ENCODE data around the gene MAB21L1. TPM values are rescaled to one million over a fixed set of nuclear protein-coding genes. Genes with fewer than 3 reads are reported as not detected.

MAB21L1 gene
- total RNA-seq, 2 donors from 2014 or later, result not detected

- ATAC-seq (no peak), DNase-seq (ENCODE audit: low spot score in 2 of 2) (no peak)
- H3K27ac Mint-ChIP-seq, result no peak overlapping the region
- no peaks in the 10 kb centered on the region for H3K9me3 Mint-ChIP-seq
- H3K36me3 Mint-ChIP-seq, result no peaks in the 10 kb centered on the region
Measured at GRCh38 chr13:35484384-35484783, 7.9 kb upstream of the MAB21L1 start.

- Mint-ChIP-seq H3K9me3 (no peaks in the 10 kb centered on the region), H3K27ac (no peak overlapping the region), H3K36me3 (peaks cover 0 to 5% of the 10 kb centered on the region in 2 donors)
- no peak for DNase-seq (ENCODE audit: low spot score in 2 of 2)
- ATAC-seq, result no peak
Measured at GRCh38 chr13:35483761-35484160, 7.3 kb upstream of the MAB21L1 start.

DNA sequence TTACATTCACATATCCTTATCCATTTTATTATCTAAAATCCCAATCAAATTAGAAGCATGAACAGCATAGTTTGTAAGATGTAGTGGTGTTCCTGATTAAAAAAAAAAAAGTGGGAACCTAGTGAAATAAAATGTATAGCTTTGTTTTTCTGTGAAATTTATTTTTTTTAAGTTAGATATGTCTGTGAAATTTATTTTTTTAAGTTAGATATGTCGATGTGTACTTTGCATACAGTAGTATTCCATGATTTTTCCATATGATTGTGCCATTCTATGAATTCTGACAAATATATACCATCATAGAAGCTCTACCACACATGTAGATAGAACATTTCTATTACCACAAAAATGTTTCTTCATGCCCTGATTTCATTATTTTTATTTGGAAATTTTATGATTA, 6.0 kb upstream of the MAB21L1 start:
- ATAC-seq (no peak), DNase-seq (ENCODE audit: low spot score in 2 of 2) (no peak)
- Mint-ChIP-seq H3K36me3 (peaks cover 0 to 10% of the 10 kb centered on the region in 2 donors), H3K9me3 (no peaks in the 10 kb centered on the region), H3K27ac (no peak overlapping the region)

DNA sequence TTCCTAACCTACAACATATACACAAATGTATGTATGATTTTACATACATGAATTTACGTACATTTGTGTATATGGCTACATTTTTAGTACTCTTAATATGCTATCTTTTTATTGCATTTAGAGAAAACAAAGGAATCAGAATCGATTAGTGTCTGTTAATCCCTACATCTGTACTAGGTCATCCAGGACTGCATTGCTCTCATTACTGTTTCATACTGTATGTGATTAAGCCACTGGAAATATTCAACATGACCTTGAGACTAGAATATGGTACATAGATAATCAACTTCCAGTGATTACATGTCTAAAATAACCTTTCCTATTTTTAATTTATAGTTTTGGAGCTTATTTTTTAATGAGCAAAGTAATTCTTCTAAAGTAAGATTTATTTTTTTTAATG, 5.3 kb upstream of the MAB21L1 start:
- ATAC-seq (no peak), DNase-seq (ENCODE audit: low spot score in 2 of 2) (no peak)
- H3K36me3 Mint-ChIP-seq, result peaks cover under 1 to 15% of the 10 kb centered on the region in 2 donors
- no peak overlapping the region for H3K27ac Mint-ChIP-seq
- no peaks in the 10 kb centered on the region for H3K9me3 Mint-ChIP-seq

DNA sequence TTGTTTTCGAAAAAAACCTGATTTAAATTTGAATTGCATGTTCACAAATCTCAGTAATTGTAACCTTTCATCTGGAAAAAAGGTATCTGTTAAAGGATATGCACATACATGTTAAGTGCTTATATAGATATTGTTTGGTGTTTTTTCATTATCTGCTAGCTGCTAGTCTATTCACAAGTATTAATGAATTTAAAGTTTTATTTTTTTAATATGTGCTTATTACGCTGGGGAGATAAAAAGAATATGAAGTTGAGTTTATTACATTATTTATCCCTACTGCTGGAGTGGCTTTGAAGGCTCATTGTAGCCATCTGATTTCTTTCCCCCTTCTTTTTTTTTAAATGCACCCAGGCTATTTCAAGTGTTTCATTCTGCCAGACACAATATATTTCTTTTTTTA, 3.9 kb upstream of the MAB21L1 start:
- ATAC-seq, result no peak
- H3K9me3 Mint-ChIP-seq, result no peaks in the 10 kb centered on the region
- H3K27ac Mint-ChIP-seq, result no peak overlapping the region
- peaks cover 14 to 29% of the 10 kb centered on the region in 2 donors for H3K36me3 Mint-ChIP-seq
- DNase-seq (ENCODE audit: low spot score in 2 of 2), result no peak

- Mint-ChIP-seq H3K9me3 (peaks cover 0 to under 1% of the 10 kb centered on the region in 2 donors), H3K27ac (no peak overlapping the region), H3K36me3 (peaks cover 21 to 33% of the 10 kb centered on the region in 2 donors)
- no peak for DNase-seq (ENCODE audit: low spot score in 2 of 2)
- ATAC-seq, result no peak
Measured at GRCh38 chr13:35479706-35480105, 3.2 kb upstream of the MAB21L1 start.

DNA sequence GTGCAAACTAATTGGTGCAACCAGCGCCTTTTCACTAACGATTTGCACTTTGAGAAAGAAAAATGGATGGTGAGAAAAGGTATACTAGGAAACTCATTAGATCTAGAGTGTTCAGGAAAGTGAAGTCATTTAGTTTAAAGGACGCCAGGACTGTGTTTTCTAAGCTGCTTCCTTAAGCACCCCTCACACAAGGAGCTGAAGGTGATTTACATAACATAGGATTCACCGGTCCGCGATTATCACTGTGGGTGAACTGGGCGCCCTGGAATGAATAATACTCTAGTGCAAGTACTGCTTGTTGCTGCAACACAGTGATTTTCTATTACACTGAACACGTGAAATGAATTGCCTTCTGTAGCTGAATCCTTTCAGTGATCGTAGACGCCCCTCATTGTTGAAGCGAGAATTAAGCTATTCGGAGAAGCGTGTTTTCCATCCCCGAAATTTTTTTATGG, 2.6 kb upstream of the MAB21L1 start:
- DNase-seq (ENCODE audit: low spot score in 2 of 2) (no peak), ATAC-seq (no peak)
- Mint-ChIP-seq H3K27ac (no peak overlapping the region), H3K36me3 (peaks cover 26 to 38% of the 10 kb centered on the region in 2 donors), H3K9me3 (peaks cover 0 to 4% of the 10 kb centered on the region in 2 donors)

DNA sequence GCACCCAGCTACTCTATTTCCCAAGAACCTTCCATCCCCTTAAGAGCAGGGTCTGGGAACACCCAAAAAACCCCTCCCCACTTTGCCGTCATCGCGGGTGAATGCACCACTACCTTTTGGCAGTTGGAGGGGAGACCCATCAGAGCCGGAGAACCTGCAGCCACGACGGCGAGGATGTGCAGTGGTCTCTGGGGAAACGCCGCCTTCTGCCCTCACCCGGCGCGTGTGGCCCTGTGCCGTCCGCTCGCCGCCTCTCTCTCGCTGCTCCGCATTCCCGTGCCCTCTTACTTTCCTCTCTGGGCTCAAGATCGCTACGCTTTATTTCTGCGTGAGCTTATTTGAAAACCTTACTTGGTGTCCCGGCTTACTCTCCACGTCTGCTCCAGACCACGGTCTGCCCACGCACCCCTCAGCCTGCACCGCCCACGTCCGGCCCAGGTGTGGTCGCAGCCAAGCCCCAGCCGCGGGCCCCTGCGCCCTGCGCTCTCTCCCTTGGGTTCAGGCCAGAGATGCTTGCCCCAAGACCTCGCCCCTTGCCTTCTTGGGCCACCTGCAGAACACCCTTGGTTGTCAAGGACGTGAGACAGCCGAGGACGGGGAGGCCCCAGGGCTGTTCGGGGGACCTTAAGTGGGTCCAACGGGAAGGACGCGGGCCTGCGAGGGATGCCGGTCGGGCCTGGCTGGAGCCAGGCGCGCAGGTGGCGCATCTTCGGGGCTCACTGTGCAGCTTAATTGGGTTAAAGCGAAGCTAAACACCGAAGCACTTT, 2.0 kb upstream of the MAB21L1 start:
- no peak for ATAC-seq
- no peak for DNase-seq (ENCODE audit: low spot score in 2 of 2)
- H3K27ac Mint-ChIP-seq, result no peak overlapping the region
- H3K36me3 Mint-ChIP-seq, result peaks cover 26 to 38% of the 10 kb centered on the region in 2 donors
- H3K9me3 Mint-ChIP-seq, result peaks cover 0 to 4% of the 10 kb centered on the region in 2 donors

- no peak for ATAC-seq
- peaks cover 26 to 38% of the 10 kb centered on the region in 2 donors for H3K36me3 Mint-ChIP-seq
- DNase-seq (ENCODE audit: low spot score in 2 of 2), result no peak
- peaks cover 0 to 4% of the 10 kb centered on the region in 2 donors for H3K9me3 Mint-ChIP-seq
- H3K27ac Mint-ChIP-seq, result no peak overlapping the region
Measured at GRCh38 chr13:35477386-35477946, 977 bp upstream of the MAB21L1 start.

GRCh38 chr13:35475212-35475959, 1.1 kb downstream of the MAB21L1 start:
- no peak for DNase-seq (ENCODE audit: low spot score in 2 of 2)
- peaks cover 32 to 52% of the 10 kb centered on the region in 2 donors for H3K36me3 Mint-ChIP-seq
- peaks cover 1 to 8% of the 10 kb centered on the region in 2 donors for H3K9me3 Mint-ChIP-seq
- ATAC-seq, result peak in 1 of 2 donors; percentile 43
- H3K27ac Mint-ChIP-seq, result no peak overlapping the region

- DNase-seq (ENCODE audit: low spot score in 2 of 2) (no peak), ATAC-seq (no peak)
- Mint-ChIP-seq H3K36me3 (peaks cover 40 to 59% of the 10 kb centered on the region in 2 donors), H3K27ac (no peak overlapping the region), H3K9me3 (peaks cover 7 to 12% of the 10 kb centered on the region in 2 donors)
Measured at GRCh38 chr13:35474496-35475211, 1.8 kb downstream of the MAB21L1 start.

- Mint-ChIP-seq H3K27ac (no peak overlapping the region), H3K36me3 (peaks cover 40 to 54% of the 10 kb centered on the region in 2 donors), H3K9me3 (peaks cover 7 to 12% of the 10 kb centered on the region in 2 donors)
- ATAC-seq, result no peak
- DNase-seq (ENCODE audit: low spot score in 2 of 2), result no peak
Measured at GRCh38 chr13:35473802-35474201, 2.7 kb downstream of the MAB21L1 start.

DNA sequence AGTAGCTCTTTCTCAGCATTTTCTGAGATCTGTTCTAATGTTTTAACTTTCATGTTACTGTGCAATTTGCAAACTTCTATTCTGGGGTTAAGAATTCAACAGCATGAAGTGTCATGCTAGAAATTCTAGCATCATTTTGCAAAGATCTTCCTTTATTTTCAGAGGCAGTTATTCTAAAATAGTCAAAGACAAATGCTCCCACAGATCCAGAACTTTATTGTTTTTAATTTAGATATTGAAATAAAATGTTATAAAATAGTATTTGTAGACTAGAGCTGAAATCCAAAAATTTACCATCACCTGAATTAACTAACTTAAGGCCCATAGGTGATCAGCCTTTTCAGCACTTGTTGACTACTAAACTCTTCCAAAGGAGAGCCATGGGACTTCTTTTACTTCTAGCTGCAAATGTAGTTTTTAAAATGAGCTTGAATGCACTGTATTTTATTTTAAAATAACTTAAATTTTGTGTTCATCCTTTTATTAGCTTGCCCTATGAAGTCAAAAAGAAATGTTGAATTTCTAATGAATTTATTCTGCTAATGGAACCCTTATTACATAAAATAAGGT, 3.2 kb downstream of the MAB21L1 start:
- Mint-ChIP-seq H3K9me3 (peaks cover 7 to 14% of the 10 kb centered on the region in 2 donors), H3K36me3 (peaks cover 40 to 49% of the 10 kb centered on the region in 2 donors), H3K27ac (no peak overlapping the region)
- ATAC-seq (no peak), DNase-seq (ENCODE audit: low spot score in 2 of 2) (no peak)

- Mint-ChIP-seq H3K36me3 (peaks cover 40 to 48% of the 10 kb centered on the region in 2 donors), H3K9me3 (peaks cover 7 to 16% of the 10 kb centered on the region in 2 donors), H3K27ac (no peak overlapping the region)
- peak in 1 of 2 donors; percentile 26 for ATAC-seq
- DNase-seq (ENCODE audit: low spot score in 2 of 2), result no peak
Measured at GRCh38 chr13:35472323-35472881, 4.1 kb downstream of the MAB21L1 start.

GRCh38 chr13:35471706-35472322, 4.7 kb downstream of the MAB21L1 start:
- Mint-ChIP-seq H3K36me3 (peaks cover 40 to 44% of the 10 kb centered on the region in 2 donors), H3K9me3 (peaks cover 7 to 16% of the 10 kb centered on the region in 2 donors), H3K27ac (no peak overlapping the region)
- DNase-seq (ENCODE audit: low spot score in 2 of 2) (no peak), ATAC-seq (no peak)

All from activated naive CD4-positive, alpha-beta T cell treated with anti-CD3 and anti-CD28 coated beads, Interleukin-2, amount 50 U/mL, for 72 hours (primary cell).